HepG2 (cell line): Measurements from ENCODE around the gene DPH6. TPM values are rescaled to one million over a fixed set of nuclear protein-coding genes. Genes with fewer than 3 reads are reported as not detected.

ENCODE experiments used
- ATAC-seq: fragments of 200-7000 bp; cut with Tn5 transposase; 3 replicates; pipeline ENCODE4 v1.9.1; 2020; ENCODE audit warnings: mild to moderate bottlenecking, moderate library complexity
- BruUV-seq: library from RNA; stranded (reverse); fragments of 400-500 nt; replicated peaks from 2 replicates; lab custom pipeline; 2021; lab: Mats Ljungman, UMichigan
- CTCF ChIA-PET: fragments of 300-600 bp; formaldehyde crosslinking; extraction: SDS; loops from one replicate; lab custom pipeline; 2021; ENCODE audit warnings: low total read pairs, inconsistent platforms, low intra/inter-chr PET ratio; lab: Yijun Ruan, JAX
- POLR2A ChIA-PET: fragments of 350-600 bp; sonication (Branson Sonifier 250); formaldehyde crosslinking; loops from one replicate; lab custom pipeline; 2020; ENCODE audit warnings: antibody characterized with exemption, inconsistent platforms; lab: Yijun Ruan, JAX
- DNase-seq: peaks from one replicate; pipeline ENCODE4 v3.0.0-alpha.2; 2015; ENCODE audit warnings: low spot score
- FAIRE-seq: peaks from 3 replicates; lab custom pipeline; 2011; peaks lifted over from hg19 to GRCh38; lab: Jason Lieb, UNC
- H2AFZ ChIP-seq: one replicate; pipeline ENCODE4 v1.6.1; 2011; ENCODE audit warnings: low read length, inconsistent platforms
- H3K27ac ChIP-seq: fragments of 300-600 bp; 3 replicates; pipeline ENCODE4 v1.8.0; 2011; ENCODE audit warnings: mixed run types, mild to moderate bottlenecking, mixed read lengths, low read length, inconsistent platforms; ENCODE audit not compliant: insufficient read depth; ENCODE audit errors: extremely low read length
- H3K27me3 ChIP-seq, 2 experiments: fragments of 200-600 bp in 1 of 2; 2 replicates in 1 of 2; 3 replicates in 1 of 2; pipeline versions ENCODE4 v1.6.0 to v1.8.0; 2011; ENCODE audit warnings: low read length in 2 of 2, mild to moderate bottlenecking in 2 of 2, moderate library complexity in 2 of 2, inconsistent platforms in 1 of 2; ENCODE audit not compliant: insufficient read depth in 2 of 2, control insufficient read depth in 1 of 2
- H3K36me3 ChIP-seq, 2 experiments: fragments of 200-600 bp in 1 of 2; replicated peaks in 1 of 2; 2 replicates in 1 of 2; 3 replicates in 1 of 2; pipeline versions ENCODE4 v1.5.1 to v1.8.0; 2011; ENCODE audit warnings: low read length in 2 of 2, inconsistent platforms in 1 of 2; ENCODE audit not compliant: insufficient read depth in 2 of 2, control insufficient read depth in 1 of 2
- H3K4me1 ChIP-seq: 2 replicates; pipeline ENCODE4 v1.5.1; 2012; ENCODE audit warnings: low read length, inconsistent platforms; ENCODE audit not compliant: insufficient read depth
- H3K4me2 ChIP-seq: 2 replicates; pipeline ENCODE4 v1.6.0; 2011; ENCODE audit warnings: low read depth, low read length, inconsistent platforms
- H3K4me3 ChIP-seq, 3 experiments: fragments of 200-600 bp in 1 of 3; sonication (generic), shearing (Covaris generic) in 1 of 3; replicated peaks in 1 of 3; 2 replicates each; pipeline ENCODE4 v1.5.1; 2011 to 2016; ENCODE audit warnings: low read length in 3 of 3, inconsistent platforms in 2 of 3, low read depth in 2 of 3, mild to moderate bottlenecking in 2 of 3, control low read depth in 1 of 3, mixed read lengths in 1 of 3; ENCODE audit not compliant: insufficient read depth in 1 of 3
- H3K79me2 ChIP-seq: one replicate; pipeline ENCODE4 v1.6.1; 2011; ENCODE audit warnings: low read length, inconsistent platforms; ENCODE audit not compliant: insufficient read depth
- H3K9ac ChIP-seq: 2 replicates; pipeline ENCODE4 v1.6.0; 2011; ENCODE audit warnings: mild to moderate bottlenecking, low read depth, low read length, inconsistent platforms; ENCODE audit not compliant: insufficient read depth
- H3K9me3 ChIP-seq: 2 replicates; pipeline ENCODE4 v1.5.1; 2012; ENCODE audit warnings: mild to moderate bottlenecking, low read length
- H4K20me1 ChIP-seq: 2 replicates; pipeline ENCODE4 v1.6.0; 2011; ENCODE audit warnings: inconsistent platforms, mild to moderate bottlenecking, low read length, moderate library complexity; ENCODE audit not compliant: insufficient read depth
- GATAD2A ChIP-seq: IDR thresholded peaks from 2 replicates; pipeline ENCODE4 v1.6.1; 2016
- MTA1 ChIP-seq: sonication (generic); formaldehyde crosslinking; IDR thresholded peaks from 2 replicates; pipeline ENCODE4 v1.4.0; 2020; ENCODE audit warnings: missing genetic modification reagents, mild to moderate bottlenecking, borderline replicate concordance
- NCOA1 ChIP-seq: sonication (generic); formaldehyde crosslinking; IDR thresholded peaks from 2 replicates; pipeline ENCODE4 v1.9.0; 2021; ENCODE audit warnings: missing genetic modification reagents
- PRDM4 ChIP-seq: sonication (generic); formaldehyde crosslinking; IDR thresholded peaks from 2 replicates; pipeline ENCODE4 v1.9.0; 2021; ENCODE audit warnings: missing genetic modification reagents, borderline replicate concordance
- SOX13 ChIP-seq, 3 experiments: fragments of 450-650 bp in 1 of 3; sonication (generic) in 1 of 3; formaldehyde crosslinking in 1 of 3; IDR thresholded peaks in 2 of 3; conservative IDR thresholded peaks in 1 of 3; 2 replicates each; pipeline versions ENCODE4 v1.5.0 to v1.6.1; 2016 to 2020; ENCODE audit warnings: antibody characterized with exemption in 1 of 3, mild to moderate bottlenecking in 1 of 3, missing compliant biosample characterization in 1 of 3, missing genetic modification reagents in 1 of 3, moderate library complexity in 1 of 3
- WGBS: methylation state at CpG from one replicate; pipeline ENCODE4 v1.1.6; 2017; ENCODE audit warnings: low lambda C conversion rate; 5-methylcytosine and 5-hydroxymethylcytosine counted together
- in situ Hi-C: cut with HindIII; loops from 2 replicates; pipeline ENCODE4 v1.10.0; 2017; ENCODE audit warnings: low pct_unique_long_range_greater_than_20kb; ENCODE audit not compliant: extremely low pct_ligation_motif_present
- intact Hi-C: fragments of 100-400 bp; cut with micrococcal nuclease; formaldehyde crosslinking; loops from one replicate; pipeline ENCODE4 v1.10.0; 2022; ENCODE audit not compliant: unreplicated experiment
- polyA plus RNA-seq, 8 experiments: library from polyadenylated mRNA; depleted of rRNA in 3 of 8; stranded (reverse) in 7 of 8; unstranded in 1 of 8; fragments of >200 nt; fragmentation: Illumina TruSeq in 4 of 8; extraction: Trizol in 4 of 8; gene quantifications; 2 replicates each; pipeline versions ENCODE4 v1.2.1 to v1.2.3, GENCODE V29; 2011 to 2016; ENCODE audit warnings: low read depth in 4 of 8, missing spikeins in 1 of 8, mixed read lengths in 1 of 8; ENCODE audit not compliant: insufficient read depth in 1 of 8
- total RNA-seq, 5 experiments: library from RNA; depleted of rRNA; stranded (reverse); fragments of >200 nt; fragmentation: Illumina TruSeq; extraction: Trizol; gene quantifications; 2 replicates each; pipeline ENCODE4 v1.2.3, GENCODE V29; 2016; ENCODE audit warnings: low read depth in 1 of 5
- TF ChIP-seq, protein P1 (sequence below): IDR thresholded peaks from 2 replicates; pipeline ENCODE4 v1.4.0; 2020; ENCODE audit warnings: mild to moderate bottlenecking, missing genetic modification reagents

DPH6 gene
- total and polyA plus RNA-seq, 2 of the 13 experiments (the other 11 are each of a cell fraction or from before 2014, with no cell fraction given): 10.2 to 25.8 TPM

- H3K4me2 ChIP-seq: no peak overlapping the region
- no peak for DNase-seq
- H3K27ac ChIP-seq: no peak overlapping the region
- H3K9ac ChIP-seq: no peak overlapping the region
- peaks cover 23% of the 10 kb centered on the region for H3K9me3 ChIP-seq
- CTCF ChIA-PET: no interaction called here
- ATAC-seq: no peak
- no peak for FAIRE-seq
- no peaks in the 10 kb centered on the region for H4K20me1 ChIP-seq
- H3K36me3 ChIP-seq: no peaks in the 10 kb centered on the region
- in situ Hi-C loops: no loop called here
- no peaks in the 10 kb centered on the region for H3K27me3 ChIP-seq
- no peak overlapping the region for H3K4me3 ChIP-seq
- TF ChIP-seq, protein P1, sequence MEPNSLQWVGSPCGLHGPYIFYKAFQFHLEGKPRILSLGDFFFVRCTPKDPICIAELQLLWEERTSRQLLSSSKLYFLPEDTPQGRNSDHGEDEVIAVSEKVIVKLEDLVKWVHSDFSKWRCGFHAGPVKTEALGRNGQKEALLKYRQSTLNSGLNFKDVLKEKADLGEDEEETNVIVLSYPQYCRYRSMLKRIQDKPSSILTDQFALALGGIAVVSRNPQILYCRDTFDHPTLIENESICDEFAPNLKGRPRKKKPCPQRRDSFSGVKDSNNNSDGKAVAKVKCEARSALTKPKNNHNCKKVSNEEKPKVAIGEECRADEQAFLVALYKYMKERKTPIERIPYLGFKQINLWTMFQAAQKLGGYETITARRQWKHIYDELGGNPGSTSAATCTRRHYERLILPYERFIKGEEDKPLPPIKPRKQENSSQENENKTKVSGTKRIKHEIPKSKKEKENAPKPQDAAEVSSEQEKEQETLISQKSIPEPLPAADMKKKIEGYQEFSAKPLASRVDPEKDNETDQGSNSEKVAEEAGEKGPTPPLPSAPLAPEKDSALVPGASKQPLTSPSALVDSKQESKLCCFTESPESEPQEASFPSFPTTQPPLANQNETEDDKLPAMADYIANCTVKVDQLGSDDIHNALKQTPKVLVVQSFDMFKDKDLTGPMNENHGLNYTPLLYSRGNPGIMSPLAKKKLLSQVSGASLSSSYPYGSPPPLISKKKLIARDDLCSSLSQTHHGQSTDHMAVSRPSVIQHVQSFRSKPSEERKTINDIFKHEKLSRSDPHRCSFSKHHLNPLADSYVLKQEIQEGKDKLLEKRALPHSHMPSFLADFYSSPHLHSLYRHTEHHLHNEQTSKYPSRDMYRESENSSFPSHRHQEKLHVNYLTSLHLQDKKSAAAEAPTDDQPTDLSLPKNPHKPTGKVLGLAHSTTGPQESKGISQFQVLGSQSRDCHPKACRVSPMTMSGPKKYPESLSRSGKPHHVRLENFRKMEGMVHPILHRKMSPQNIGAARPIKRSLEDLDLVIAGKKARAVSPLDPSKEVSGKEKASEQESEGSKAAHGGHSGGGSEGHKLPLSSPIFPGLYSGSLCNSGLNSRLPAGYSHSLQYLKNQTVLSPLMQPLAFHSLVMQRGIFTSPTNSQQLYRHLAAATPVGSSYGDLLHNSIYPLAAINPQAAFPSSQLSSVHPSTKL: no peak
- no peak for TF ChIP-seq NCOA1 (CRISPR knock-in tag)
- TF ChIP-seq PRDM4 (CRISPR knock-in tag): no peak
- TF ChIP-seq GATAD2A: no peak
- no peak for TF ChIP-seq MTA1
- TF ChIP-seq SOX13 (IDR thresholded peaks at IDR 0.05): no peak
- no peak for TF ChIP-seq SOX13 (CRISPR knock-in tag; conservative IDR thresholded peaks at IDR 0.05 in 1 of 2, IDR thresholded peaks at IDR 0.05 in 1 of 2)
- TF ChIP-seq, all 625 proteins: peak for 0
- intact Hi-C loops: no loop called here
- H3K4me1 ChIP-seq: no peaks in the 10 kb centered on the region
- POLR2A ChIA-PET: no interaction called here
- H2AFZ ChIP-seq: no peak overlapping the region
- 95% methylated on average over 3 of the region's 3 CpGs for WGBS
- BruUV-seq: no TSS peak
- H3K79me2 ChIP-seq: no peaks in the 10 kb centered on the region
Observed at GRCh38 chr15:35491173-35491572, 54.8 kb downstream of the DPH6 start.
